Mesodermal cell (in vitro differentiated cells): ENCODE results near the gene IZUMO1.

Experiments
- H3K27ac ChIP-seq: 2 replicates; pipeline ENCODE4 v1.7.0; 2013; ENCODE audit warnings: mild to moderate bottlenecking, low read depth, low read length, moderate library complexity; ENCODE audit not compliant: severe bottlenecking
- H3K36me3 ChIP-seq: 2 replicates; pipeline ENCODE4 v1.7.1; 2013; ENCODE audit warnings: mild to moderate bottlenecking, low read length, moderate library complexity; ENCODE audit not compliant: control insufficient read depth, insufficient read depth
- H3K4me1 ChIP-seq: one replicate; pipeline ENCODE4 v1.7.1; 2013; ENCODE audit warnings: mild to moderate bottlenecking, low read length; ENCODE audit not compliant: insufficient read depth, control insufficient read depth, poor library complexity, severe bottlenecking
- H3K4me3 ChIP-seq: 2 replicates; pipeline ENCODE4 v1.7.0; 2013; ENCODE audit warnings: low read length, control low read depth, mild to moderate bottlenecking; ENCODE audit not compliant: insufficient read depth, poor library complexity, severe bottlenecking; ENCODE audit errors: extremely low read depth
- H3K9me3 ChIP-seq: 2 replicates; pipeline ENCODE4 v1.7.1; 2013; ENCODE audit warnings: mild to moderate bottlenecking, low read length, moderate library complexity; ENCODE audit not compliant: control insufficient read depth
- WGBS, 2 experiments: methylation state at CpG; one replicate each; pipeline ENCODE4 v1.1.5; 2013; ENCODE audit warnings: missing lambda C conversion rate in 2 of 2; ENCODE audit not compliant: insufficient coverage in 2 of 2; 5-methylcytosine and 5-hydroxymethylcytosine counted together

Gene IZUMO1

GRCh38 chr19:48734625-48735024 is 12.1 kb downstream of the IZUMO1 start:
- Histone ChIP-seq H3K4me3 (peak overlapping the region; percentile 52), H3K9me3 (no peaks in the 10 kb centered on the region), H3K27ac (no peak overlapping the region), H3K4me1 (no peaks in the 10 kb centered on the region), H3K36me3 (peaks cover 7% of the 10 kb centered on the region)
- 89 to 95% methylated on average over 7 to 9 of the region's 9 CpGs for WGBS, 2 experiments

- Histone ChIP-seq H3K4me3 (no peak overlapping the region), H3K4me1 (no peaks in the 10 kb centered on the region), H3K36me3 (peaks cover 12% of the 10 kb centered on the region), H3K9me3 (no peaks in the 10 kb centered on the region), H3K27ac (no peak overlapping the region)
- WGBS, 2 experiments, result 81 to 95% methylated on average over 4 of the region's 4 CpGs
Measured at GRCh38 chr19:48731452-48731851, 15.3 kb downstream of the IZUMO1 start.

GRCh38 chr19:48728911-48729664 is 17.6 kb downstream of the IZUMO1 start:
- Histone ChIP-seq H3K4me3 (no peak overlapping the region), H3K9me3 (no peaks in the 10 kb centered on the region), H3K36me3 (peaks cover 13% of the 10 kb centered on the region), H3K27ac (no peak overlapping the region), H3K4me1 (no peaks in the 10 kb centered on the region)
- 96% methylated on average over 69 to 77 of the region's 77 CpGs for WGBS, 2 experiments

- Histone ChIP-seq H3K4me3 (no peak overlapping the region), H3K27ac (no peak overlapping the region), H3K4me1 (no peaks in the 10 kb centered on the region), H3K9me3 (no peaks in the 10 kb centered on the region), H3K36me3 (peaks cover 11% of the 10 kb centered on the region)
- 78 to 100% methylated on average over 1 to 2 of the region's 2 CpGs for WGBS, 2 experiments
Measured at GRCh38 chr19:48726556-48726955, 20.2 kb downstream of the IZUMO1 start.

GRCh38 chr19:48724796-48725753 is 21.6 kb downstream of the IZUMO1 start:
- Histone ChIP-seq H3K4me1 (peaks cover 3% of the 10 kb centered on the region), H3K27ac (peak overlapping the region; percentile 58), H3K36me3 (peaks cover 6% of the 10 kb centered on the region), H3K4me3 (no peak overlapping the region), H3K9me3 (no peaks in the 10 kb centered on the region)
- 62 to 71% methylated on average over 8 of the region's 11 CpGs for WGBS, 2 experiments

- H3K9me3 ChIP-seq, result no peaks in the 10 kb centered on the region
- 94 to 96% methylated on average over 11 of the region's 11 CpGs for WGBS, 2 experiments
- H3K36me3 ChIP-seq, result peaks cover 6% of the 10 kb centered on the region
- H3K4me1 ChIP-seq, result peaks cover 11% of the 10 kb centered on the region
- no peak overlapping the region for H3K4me3 ChIP-seq
- no peak overlapping the region for H3K27ac ChIP-seq
Measured at GRCh38 chr19:48722196-48722708, 24.5 kb downstream of the IZUMO1 start.

GRCh38 chr19:48720613-48721296 is 26.0 kb downstream of the IZUMO1 start:
- 1 to 4% methylated on average over 36 to 40 of the region's 42 CpGs for WGBS, 2 experiments
- H3K36me3 ChIP-seq, result no peaks in the 10 kb centered on the region
- peak overlapping the region; percentile 83 for H3K27ac ChIP-seq
- peak overlapping the region; percentile 51 for H3K4me3 ChIP-seq
- no peaks in the 10 kb centered on the region for H3K9me3 ChIP-seq
- peaks cover 18% of the 10 kb centered on the region for H3K4me1 ChIP-seq

GRCh38 chr19:48720251-48720612 is 26.5 kb downstream of the IZUMO1 start:
- WGBS, 2 experiments, result 27 to 34% methylated on average over 10 of the region's 12 CpGs
- H3K9me3 ChIP-seq, result no peaks in the 10 kb centered on the region
- no peaks in the 10 kb centered on the region for H3K36me3 ChIP-seq
- peaks cover 18% of the 10 kb centered on the region for H3K4me1 ChIP-seq
- peak overlapping the region; percentile 51 for H3K4me3 ChIP-seq
- no peak overlapping the region for H3K27ac ChIP-seq

GRCh38 chr19:48719263-48720171 is 27.2 kb downstream of the IZUMO1 start, which contains the start of gene MAMSTR:
Gene MAMSTR (minus strand): TSS chr19:48719725. CDS start chr19:48719031, 694 bp downstream.
- Histone ChIP-seq H3K9me3 (no peaks in the 10 kb centered on the region), H3K36me3 (no peaks in the 10 kb centered on the region), H3K4me3 (peak within 1 kb of the TSS; percentile 51), H3K27ac (peak within 1 kb of the TSS; percentile 83), H3K4me1 (peaks cover 22% of the 10 kb centered on the region)
- 85 to 90% methylated on average over 15 to 25 of the region's 33 CpGs for WGBS, 2 experiments
